Kidney (tissue), 14 donors: ENCODE data around the gene CAMTA1. TPM values are rescaled to one million over a fixed set of nuclear protein-coding genes. Genes with fewer than 3 reads are reported as not detected.
A peak's percentile ranks its signal among the peaks of the same experiment; 100 is the strongest.

Experiments
- DNase-seq, 5 donors: peaks; one replicate each; pipeline ENCODE4 v3.0.0-alpha.2; 2013 to 2020
- FAIRE-seq: peaks from 2 replicates; lab custom pipeline; 2012; peaks lifted over from hg19 to GRCh38; lab: Jason Lieb, UNC
- H3K27ac ChIP-seq, 2 donors: one replicate each; pipeline ENCODE4 v1.7.0; 2013; ENCODE audit warnings: low read depth in 2 of 2, low read length in 2 of 2, inconsistent platforms in 1 of 2
- H3K27me3 ChIP-seq: one replicate; pipeline ENCODE4 v1.7.1; 2013; ENCODE audit warnings: low read length, inconsistent platforms; ENCODE audit not compliant: control insufficient read depth, insufficient read depth
- H3K36me3 ChIP-seq, 3 donors: one replicate each; pipeline versions ENCODE4 v1.7.0 to v1.7.1; 2013; ENCODE audit warnings: low read length in 3 of 3, control low read depth in 1 of 3, inconsistent platforms in 1 of 3; ENCODE audit not compliant: insufficient read depth in 3 of 3, control insufficient read depth in 2 of 3
- H3K4me1 ChIP-seq, 3 donors: one replicate each; pipeline versions ENCODE4 v1.7.0 to v1.7.1; 2013; ENCODE audit warnings: low read length in 3 of 3, inconsistent platforms in 1 of 3, low read depth in 1 of 3; ENCODE audit not compliant: control insufficient read depth in 2 of 3, insufficient read depth in 2 of 3
- H3K4me3 ChIP-seq, 3 donors: one replicate each; pipeline versions ENCODE4 v1.7.0 to v1.8.1; 2013; ENCODE audit warnings: low read length in 3 of 3, control low read depth in 1 of 3, inconsistent platforms in 1 of 3
- H3K9ac ChIP-seq, 3 donors: one replicate each; pipeline versions ENCODE4 v1.7.0 to v1.7.1; 2013; ENCODE audit warnings: low read length in 3 of 3, control low read depth in 1 of 3, inconsistent platforms in 1 of 3
- H3K9me3 ChIP-seq, 3 donors: one replicate each; pipeline versions ENCODE4 v1.7.0 to v1.7.1; 2013; ENCODE audit warnings: low read length in 3 of 3, control low read depth in 1 of 3, inconsistent platforms in 1 of 3; ENCODE audit not compliant: control insufficient read depth in 2 of 3, insufficient read depth in 1 of 3
- intact Hi-C: fragments of 100-400 bp; cut with DNase I; formaldehyde crosslinking; loops from one replicate; pipeline ENCODE4 v1.11.1; 2022
- polyA plus RNA-seq: library from polyadenylated mRNA; stranded (reverse); fragments of 350-450 nt; fragmentation: Illumina TruSeq; extraction: RNeasy Lipid Tissue Mini Kit (QIAGEN cat#74804); gene quantifications from one replicate; pipeline ENCODE4 v1.2.3, GENCODE V29; 2014; ENCODE audit warnings: low read depth, low replicate concordance; ENCODE audit not compliant: insufficient read depth
- total RNA-seq: library from RNA; stranded (reverse); fragmentation: NEBNext Ultra II Directional; extraction: Animal tissue kit (Norgen Biotek cat#: 25700); gene quantifications from one replicate; pipeline ENCODE4 v1.2.1, GENCODE V29; 2021
- TF ChIP-seq, protein P1 (sequence below): IDR thresholded peaks from 3 replicates; pipeline ENCODE4 v1.5.1; 2012; ENCODE audit warnings: mild to moderate bottlenecking, moderate library complexity, borderline replicate concordance; ENCODE audit not compliant: insufficient read depth; ENCODE audit errors: extremely low read depth
- donor health status: control.
- donor health status: control.
- donor health status: control.
- donor health status: control.
- donor health status: control.
- donor health status: DM: yes; HTN: yes; CAD: no.
- donor health status: Normal renal cell carcinoma (clear cell type).

Gene CAMTA1
- total and polyA plus RNA-seq, 2 donors from 2014 or later = 79.0 to 170 TPM

GRCh38 chr1:7068552-7068951, 283.3 kb downstream of the CAMTA1 start:
- intact Hi-C loops = loop anchor here (10.0 kb wide), 1 partner anchor 274 kb away; no protein-coding TSS in a partner anchor
- no peaks in the 10 kb centered on the region for H3K36me3 ChIP-seq
- no peak overlapping the region for H3K4me3 ChIP-seq
- DNase-seq = no peak
- H3K9me3 ChIP-seq = no peaks in the 10 kb centered on the region
- H3K27ac ChIP-seq = no peak overlapping the region
- peaks cover 0 to 3% (median 0%) of the 10 kb centered on the region in 3 donors for H3K4me1 ChIP-seq
- TF ChIP-seq, protein P1, sequence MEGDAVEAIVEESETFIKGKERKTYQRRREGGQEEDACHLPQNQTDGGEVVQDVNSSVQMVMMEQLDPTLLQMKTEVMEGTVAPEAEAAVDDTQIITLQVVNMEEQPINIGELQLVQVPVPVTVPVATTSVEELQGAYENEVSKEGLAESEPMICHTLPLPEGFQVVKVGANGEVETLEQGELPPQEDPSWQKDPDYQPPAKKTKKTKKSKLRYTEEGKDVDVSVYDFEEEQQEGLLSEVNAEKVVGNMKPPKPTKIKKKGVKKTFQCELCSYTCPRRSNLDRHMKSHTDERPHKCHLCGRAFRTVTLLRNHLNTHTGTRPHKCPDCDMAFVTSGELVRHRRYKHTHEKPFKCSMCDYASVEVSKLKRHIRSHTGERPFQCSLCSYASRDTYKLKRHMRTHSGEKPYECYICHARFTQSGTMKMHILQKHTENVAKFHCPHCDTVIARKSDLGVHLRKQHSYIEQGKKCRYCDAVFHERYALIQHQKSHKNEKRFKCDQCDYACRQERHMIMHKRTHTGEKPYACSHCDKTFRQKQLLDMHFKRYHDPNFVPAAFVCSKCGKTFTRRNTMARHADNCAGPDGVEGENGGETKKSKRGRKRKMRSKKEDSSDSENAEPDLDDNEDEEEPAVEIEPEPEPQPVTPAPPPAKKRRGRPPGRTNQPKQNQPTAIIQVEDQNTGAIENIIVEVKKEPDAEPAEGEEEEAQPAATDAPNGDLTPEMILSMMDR = no peak
- H3K9ac ChIP-seq = no peak overlapping the region
- no peaks in the 10 kb centered on the region for H3K27me3 ChIP-seq
- FAIRE-seq = no peak

GRCh38 chr1:7069931-7070330, 284.7 kb downstream of the CAMTA1 start:
- Histone ChIP-seq H3K36me3 (no peaks in the 10 kb centered on the region), H3K4me1 (peaks cover 0 to 3% (median 0%) of the 10 kb centered on the region in 3 donors), H3K27ac (no peak overlapping the region), H3K9ac (peak overlapping the region in 1 of 3 donors; percentile 20), H3K27me3 (no peaks in the 10 kb centered on the region), H3K4me3 (peak overlapping the region; percentile 52 to 70 (median 55)), H3K9me3 (no peaks in the 10 kb centered on the region)
- TF ChIP-seq, protein P1 = no peak
- FAIRE-seq (no peak), DNase-seq (peak in 4 of 5 donors; percentile 51 to 65 (median 63))
- intact Hi-C loops = loop anchor here (10.0 kb wide), 1 partner anchor 275 kb away; no protein-coding TSS in a partner anchor

DNA sequence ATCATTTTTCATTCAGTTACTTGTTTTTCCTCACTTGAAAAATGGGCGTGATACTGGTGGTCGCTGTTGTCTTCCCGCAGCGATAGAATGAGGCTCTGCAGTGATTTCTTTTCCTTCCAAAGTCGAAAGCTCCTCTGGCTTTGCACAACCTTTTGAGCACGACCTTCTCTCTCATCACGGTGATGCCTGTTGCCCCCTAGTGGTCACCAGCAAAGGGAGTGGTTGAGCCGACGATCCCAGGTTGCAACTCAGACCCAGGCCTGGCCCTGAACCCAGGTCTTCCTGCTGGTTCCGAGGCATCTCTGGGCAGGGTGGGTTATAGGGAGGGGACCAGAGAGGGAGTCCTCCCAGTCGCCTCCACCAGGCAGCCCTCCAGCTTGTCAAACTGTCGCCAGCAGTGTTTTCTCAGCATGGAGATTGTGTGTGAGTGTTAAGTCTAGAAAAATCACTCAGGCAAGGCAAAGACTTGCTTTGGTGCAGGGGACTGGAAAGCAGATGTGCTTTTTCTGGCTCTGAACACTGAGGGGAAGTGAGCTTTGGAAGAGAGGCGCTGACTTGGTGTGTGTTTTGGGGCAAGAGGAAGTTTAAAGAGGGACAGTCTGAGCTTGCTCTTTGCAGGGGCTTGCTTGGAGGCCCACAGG, 285.3 kb downstream of the CAMTA1 start:
- Histone ChIP-seq H3K4me1 (peaks cover 0 to 3% (median 0%) of the 10 kb centered on the region in 3 donors), H3K36me3 (no peaks in the 10 kb centered on the region), H3K27me3 (no peaks in the 10 kb centered on the region), H3K4me3 (peak overlapping the region; percentile 52 to 70 (median 55)), H3K27ac (no peak overlapping the region), H3K9me3 (no peaks in the 10 kb centered on the region), H3K9ac (peak overlapping the region in 1 of 3 donors; percentile 20)
- DNase-seq = peak in 4 of 5 donors; percentile 70 to 86 (median 79)
- no peak for FAIRE-seq
- TF ChIP-seq, protein P1 = peak; percentile 87
- intact Hi-C loops = no loop called here
